IPS-NIHi11 (cell line): ENCODE results near the gene GP9.
"Not testable (repeated sequence)": the region's sequence is repeated elsewhere in the genome, so short reads cannot be mapped to it uniquely, and the experiment has no call there.

Experiments
- DNase-seq: peaks from one replicate; pipeline ENCODE4 v3.0.0; 2012; ENCODE audit warnings: mixed read lengths, low spot score

Gene GP9

DNA sequence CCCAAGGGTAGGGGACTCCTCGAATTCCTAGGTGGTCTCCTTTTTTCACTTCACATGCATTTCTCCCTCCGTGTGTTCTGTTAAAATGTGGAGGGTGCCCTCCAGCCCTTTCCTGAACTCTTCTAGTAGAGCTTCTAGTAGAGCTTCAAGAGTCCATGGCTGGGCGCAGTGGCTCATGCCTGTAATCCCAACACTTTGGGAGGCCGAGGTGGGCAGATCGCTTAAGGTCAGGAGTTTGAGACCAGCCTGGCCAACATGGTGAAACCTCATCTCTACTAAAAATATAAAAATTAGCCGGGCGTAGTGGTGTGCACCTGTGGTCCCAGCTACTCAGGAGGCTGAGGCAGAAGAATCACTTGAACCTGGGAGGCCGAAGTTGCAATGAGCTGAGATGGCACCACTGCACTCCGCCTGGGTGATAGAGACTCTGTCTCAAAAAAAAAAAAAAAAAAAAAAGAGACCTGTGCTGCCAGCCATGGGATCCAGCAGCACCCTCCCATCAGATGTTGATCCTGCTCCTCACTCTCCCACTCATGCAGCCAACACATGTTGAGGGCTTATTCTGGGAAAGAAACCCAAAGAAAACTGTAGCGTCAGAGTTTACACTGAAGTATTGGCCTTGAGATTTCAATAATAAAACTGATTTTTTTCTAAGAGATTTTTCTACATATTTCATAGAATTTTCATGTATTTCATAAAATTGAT, 50.6 kb downstream of the GP9 start:
- DNase-seq: not testable (repeated sequence)
